A204.1 (cell line): ENCODE results near the gene PLK5.
"Not testable (repeated sequence)": the region's sequence is repeated elsewhere in the genome, so short reads cannot be mapped to it uniquely, and the experiment has no call there.

Source experiments
- FAIRE-seq: peaks from 2 replicates; lab custom pipeline; 2012; peaks lifted over from hg19 to GRCh38; lab: Jason Lieb, UNC

The PLK5 gene

GRCh38 chr19:1507763-1508506 lies 15.9 kb upstream of the PLK5 start:
- FAIRE-seq = no peak

GRCh38 chr19:1508507-1508856 lies 15.4 kb upstream of the PLK5 start:
- FAIRE-seq = no peak

GRCh38 chr19:1509602-1510441 lies 14.1 kb upstream of the PLK5 start:
- FAIRE-seq = no peak

- FAIRE-seq = no peak
These were observed 13.5 kb upstream of the PLK5 start for GRCh38 chr19:1510442-1510806.

- FAIRE-seq = no peak
These were observed 13.1 kb upstream of the PLK5 start for GRCh38 chr19:1510807-1511206.

- FAIRE-seq = no peak
These were observed 12.3 kb upstream of the PLK5 start for GRCh38 chr19:1511318-1512317.

GRCh38 chr19:1512671-1513498 lies 11.0 kb upstream of the PLK5 start, which contains the start of gene ADAMTSL5:
Gene ADAMTSL5, minus strand, starts transcription at chr19:1513019. Its CDS starts 2,076 bp downstream, at chr19:1510943.
- FAIRE-seq = no peak

- no peak for FAIRE-seq
These were observed 10.2 kb upstream of the PLK5 start for GRCh38 chr19:1513499-1514294.

- FAIRE-seq = no peak
These were observed 9.6 kb upstream of the PLK5 start for GRCh38 chr19:1514295-1514661.

GRCh38 chr19:1514986-1515721 lies 8.7 kb upstream of the PLK5 start:
- no peak for FAIRE-seq

GRCh38 chr19:1516395-1516753 lies 7.5 kb upstream of the PLK5 start:
- no peak for FAIRE-seq

GRCh38 chr19:1518471-1518870 lies 5.4 kb upstream of the PLK5 start:
- FAIRE-seq = no peak

GRCh38 chr19:1519802-1520201 lies 4.1 kb upstream of the PLK5 start:
- not testable (repeated sequence) for FAIRE-seq

GRCh38 chr19:1520203-1520780 lies 3.6 kb upstream of the PLK5 start:
- no peak for FAIRE-seq

GRCh38 chr19:1521636-1522035 lies 2.2 kb upstream of the PLK5 start:
- FAIRE-seq = no peak

- FAIRE-seq = no peak
These were observed 1.8 kb upstream of the PLK5 start for GRCh38 chr19:1522061-1522460.

GRCh38 chr19:1522838-1523237 lies 1.0 kb upstream of the PLK5 start:
- no peak for FAIRE-seq

- FAIRE-seq = no peak
These were observed 552 bp downstream of the PLK5 start for GRCh38 chr19:1524287-1524971.

GRCh38 chr19:1524972-1525325 lies 1.1 kb downstream of the PLK5 start:
- FAIRE-seq = no peak
